HepG2 (cell line): ENCODE data around the gene LHX3. TPM values are rescaled to one million over a fixed set of nuclear protein-coding genes. Genes with fewer than 3 reads are reported as not detected.

Experiments
- ASH2L ChIP-seq: fragments of 300-600, 200-600 bp; sonication (generic); IDR thresholded peaks from 2 replicates; pipeline ENCODE4 v1.7.0; 2017; ENCODE audit warnings: low read depth, mild to moderate bottlenecking, moderate library complexity, mixed read lengths, low read length; ENCODE audit not compliant: insufficient read length
- ELF3 ChIP-seq: IDR thresholded peaks from 2 replicates; pipeline ENCODE4 v1.6.1; 2016; ENCODE audit warnings: missing genetic modification reagents, missing compliant biosample characterization
- EP300 ChIP-seq, 3 experiments: sonication (generic) in 1 of 3; formaldehyde crosslinking in 1 of 3; IDR thresholded peaks; 2 replicates each; pipeline versions ENCODE4 v1.5.1 to v1.6.1; 2011 to 2020; ENCODE audit warnings: low read depth in 2 of 3, low read length in 2 of 3, borderline replicate concordance in 1 of 3, improper control_type of control experiment in 1 of 3, mild to moderate bottlenecking in 1 of 3, missing genetic modification reagents in 1 of 3, moderate library complexity in 1 of 3
- FOXA1 ChIP-seq, 2 experiments: fragments of 450-650 bp in 1 of 2; sonication (generic) in 1 of 2; formaldehyde crosslinking in 1 of 2; IDR thresholded peaks; 2 replicates each; pipeline versions ENCODE4 v1.4.0 to v1.6.1; 2016 to 2020; ENCODE audit warnings: missing genetic modification reagents in 1 of 2
- HDAC1 ChIP-seq: sonication (generic); formaldehyde crosslinking; IDR thresholded peaks from 2 replicates; pipeline ENCODE4 v1.5.1; 2020; ENCODE audit warnings: mild to moderate bottlenecking, missing genetic modification reagents
- HMG20A ChIP-seq: IDR thresholded peaks from 2 replicates; pipeline ENCODE4 v1.6.1; 2016; ENCODE audit warnings: borderline replicate concordance
- JUN ChIP-seq: sonication (generic); formaldehyde crosslinking; IDR thresholded peaks from 2 replicates; pipeline ENCODE4 v1.4.0; 2020; ENCODE audit warnings: mild to moderate bottlenecking, missing genetic modification reagents
- NFKB2 ChIP-seq: sonication (generic); formaldehyde crosslinking; IDR thresholded peaks from 2 replicates; pipeline ENCODE4 v1.4.0; 2020; ENCODE audit warnings: missing genetic modification reagents, borderline replicate concordance
- SNAPC2 ChIP-seq: sonication (generic); formaldehyde crosslinking; IDR thresholded peaks from 2 replicates; pipeline ENCODE4 v1.8.1; 2022; ENCODE audit warnings: mild to moderate bottlenecking, missing genetic modification reagents
- TCF7 ChIP-seq: sonication (generic); IDR thresholded peaks from 2 replicates; pipeline ENCODE4 v1.6.1; 2016; ENCODE audit warnings: antibody characterized with exemption, low read depth
- ZBTB42 ChIP-seq: sonication (generic); formaldehyde crosslinking; IDR thresholded peaks from 2 replicates; pipeline ENCODE4 v1.5.0; 2020; ENCODE audit warnings: mild to moderate bottlenecking, missing genetic modification reagents
- ZIK1 ChIP-seq: sonication (generic); formaldehyde crosslinking; IDR thresholded peaks from 2 replicates; pipeline ENCODE4 v1.5.0; 2020; ENCODE audit warnings: mild to moderate bottlenecking, low read depth, missing genetic modification reagents, borderline replicate concordance
- ZNF260 ChIP-seq: sonication (generic); formaldehyde crosslinking; IDR thresholded peaks from 2 replicates; pipeline ENCODE4 v1.4.0; 2020; ENCODE audit warnings: missing genetic modification reagents, low read depth, mild to moderate bottlenecking, borderline replicate concordance
- ZNF530 ChIP-seq: sonication (generic); formaldehyde crosslinking; IDR thresholded peaks from 2 replicates; pipeline ENCODE4 v1.5.0; 2020; ENCODE audit warnings: low read depth, mild to moderate bottlenecking, missing genetic modification reagents
- ZNF761 ChIP-seq: sonication (generic); formaldehyde crosslinking; conservative IDR thresholded peaks from 2 replicates; pipeline ENCODE4 v1.4.0; 2020; ENCODE audit warnings: mild to moderate bottlenecking, missing genetic modification reagents
- ZNF766 ChIP-seq: sonication (generic); formaldehyde crosslinking; IDR thresholded peaks from 2 replicates; pipeline ENCODE4 v1.5.0; 2020; ENCODE audit warnings: missing genetic modification reagents, borderline replicate concordance
- ZNF776 ChIP-seq: sonication (generic); formaldehyde crosslinking; IDR thresholded peaks from 2 replicates; pipeline ENCODE4 v1.4.0; 2020; ENCODE audit warnings: mild to moderate bottlenecking, missing genetic modification reagents
- polyA plus RNA-seq, 8 experiments: library from polyadenylated mRNA; depleted of rRNA in 3 of 8; stranded (reverse) in 7 of 8; unstranded in 1 of 8; fragments of >200 nt; fragmentation: Illumina TruSeq in 4 of 8; extraction: Trizol in 4 of 8; gene quantifications; 2 replicates each; pipeline versions ENCODE4 v1.2.1 to v1.2.3, GENCODE V29; 2011 to 2016; ENCODE audit warnings: low read depth in 4 of 8, missing spikeins in 1 of 8, mixed read lengths in 1 of 8; ENCODE audit not compliant: insufficient read depth in 1 of 8
- total RNA-seq, 5 experiments: library from RNA; depleted of rRNA; stranded (reverse); fragments of >200 nt; fragmentation: Illumina TruSeq; extraction: Trizol; gene quantifications; 2 replicates each; pipeline ENCODE4 v1.2.3, GENCODE V29; 2016; ENCODE audit warnings: low read depth in 1 of 5
- TF ChIP-seq, protein P1 (sequence below): IDR thresholded peaks from 2 replicates; pipeline ENCODE4 v1.4.0; 2020; ENCODE audit warnings: mild to moderate bottlenecking, missing genetic modification reagents
- TF ChIP-seq, protein P2 (sequence below): sonication (generic); formaldehyde crosslinking; IDR thresholded peaks from 2 replicates; pipeline ENCODE4 v1.5.0; 2020; ENCODE audit warnings: missing genetic modification reagents
- TF ChIP-seq, protein P3 (sequence below): sonication (generic); formaldehyde crosslinking; IDR thresholded peaks from 2 replicates; pipeline ENCODE4 v1.4.0; 2020; ENCODE audit warnings: missing genetic modification reagents, borderline replicate concordance
- TF ChIP-seq, protein P4 (sequence below): sonication (generic); formaldehyde crosslinking; IDR thresholded peaks from 2 replicates; pipeline ENCODE4 v1.4.0; 2020; ENCODE audit warnings: missing genetic modification reagents, mild to moderate bottlenecking, borderline replicate concordance

Gene LHX3
- total and polyA plus RNA-seq, 2 of the 13 experiments (the other 11 are each of a cell fraction or from before 2014, with no cell fraction given): not detected

DNA sequence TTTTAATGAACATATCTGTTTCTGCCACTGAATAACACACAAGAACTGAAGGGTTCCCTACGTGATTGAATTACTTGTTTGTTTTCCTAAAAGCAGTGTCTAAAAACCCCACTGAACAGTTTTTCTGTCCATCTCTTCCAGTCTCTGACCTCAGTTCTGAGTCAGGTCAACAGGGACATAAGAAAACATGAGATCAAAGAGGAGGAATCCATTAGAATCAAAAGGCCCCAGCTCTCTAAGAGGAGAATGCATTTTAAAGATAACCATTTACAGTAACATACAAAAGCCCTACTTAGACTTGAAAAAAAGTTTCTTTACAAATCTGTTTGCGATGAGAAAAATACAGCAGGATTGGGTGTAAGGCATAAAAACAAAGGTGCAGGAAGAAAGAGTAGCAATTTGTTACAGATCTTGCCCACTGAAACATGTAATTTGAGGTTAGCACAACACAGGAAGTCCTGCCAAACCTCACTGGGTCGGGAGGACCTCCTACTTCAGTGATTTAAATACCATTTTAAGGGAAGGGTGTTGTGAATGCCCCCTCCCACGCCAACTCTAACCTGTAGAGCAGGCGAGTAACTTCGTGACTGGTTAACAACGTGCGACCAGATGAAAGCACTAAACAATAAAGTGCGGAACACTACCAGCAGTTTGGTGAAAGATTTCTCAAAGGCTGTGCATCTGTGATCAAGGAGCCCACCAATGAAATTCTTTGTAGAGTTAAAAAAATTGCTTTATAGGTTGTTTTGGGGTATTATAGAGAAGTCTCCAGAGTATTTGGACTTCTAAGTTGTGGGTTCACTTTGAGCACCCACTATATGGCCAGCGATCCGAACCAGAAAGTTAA is 39.4 kb upstream of the LHX3 start (continued):
- TF ChIP-seq, protein P1, sequence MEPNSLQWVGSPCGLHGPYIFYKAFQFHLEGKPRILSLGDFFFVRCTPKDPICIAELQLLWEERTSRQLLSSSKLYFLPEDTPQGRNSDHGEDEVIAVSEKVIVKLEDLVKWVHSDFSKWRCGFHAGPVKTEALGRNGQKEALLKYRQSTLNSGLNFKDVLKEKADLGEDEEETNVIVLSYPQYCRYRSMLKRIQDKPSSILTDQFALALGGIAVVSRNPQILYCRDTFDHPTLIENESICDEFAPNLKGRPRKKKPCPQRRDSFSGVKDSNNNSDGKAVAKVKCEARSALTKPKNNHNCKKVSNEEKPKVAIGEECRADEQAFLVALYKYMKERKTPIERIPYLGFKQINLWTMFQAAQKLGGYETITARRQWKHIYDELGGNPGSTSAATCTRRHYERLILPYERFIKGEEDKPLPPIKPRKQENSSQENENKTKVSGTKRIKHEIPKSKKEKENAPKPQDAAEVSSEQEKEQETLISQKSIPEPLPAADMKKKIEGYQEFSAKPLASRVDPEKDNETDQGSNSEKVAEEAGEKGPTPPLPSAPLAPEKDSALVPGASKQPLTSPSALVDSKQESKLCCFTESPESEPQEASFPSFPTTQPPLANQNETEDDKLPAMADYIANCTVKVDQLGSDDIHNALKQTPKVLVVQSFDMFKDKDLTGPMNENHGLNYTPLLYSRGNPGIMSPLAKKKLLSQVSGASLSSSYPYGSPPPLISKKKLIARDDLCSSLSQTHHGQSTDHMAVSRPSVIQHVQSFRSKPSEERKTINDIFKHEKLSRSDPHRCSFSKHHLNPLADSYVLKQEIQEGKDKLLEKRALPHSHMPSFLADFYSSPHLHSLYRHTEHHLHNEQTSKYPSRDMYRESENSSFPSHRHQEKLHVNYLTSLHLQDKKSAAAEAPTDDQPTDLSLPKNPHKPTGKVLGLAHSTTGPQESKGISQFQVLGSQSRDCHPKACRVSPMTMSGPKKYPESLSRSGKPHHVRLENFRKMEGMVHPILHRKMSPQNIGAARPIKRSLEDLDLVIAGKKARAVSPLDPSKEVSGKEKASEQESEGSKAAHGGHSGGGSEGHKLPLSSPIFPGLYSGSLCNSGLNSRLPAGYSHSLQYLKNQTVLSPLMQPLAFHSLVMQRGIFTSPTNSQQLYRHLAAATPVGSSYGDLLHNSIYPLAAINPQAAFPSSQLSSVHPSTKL (CRISPR knock-in tag): peak; percentile 41; the same call in 1 of the 2 replicates
- TF ChIP-seq ZIK1 (CRISPR knock-in tag) (no peak), ZBTB42 (CRISPR knock-in tag) (no peak), NFKB2 (no peak), SNAPC2 (no peak), JUN (CRISPR knock-in tag) (no peak), ZNF260 (CRISPR knock-in tag) (no peak), ZNF761 (CRISPR knock-in tag) (0 out of 2 replicates have a peak, but pooled peaks have one; percentile 40), HDAC1 (CRISPR knock-in tag) (0 out of 2 replicates have a peak, but pooled peaks have one; percentile 6), ZNF530 (CRISPR knock-in tag) (no peak), ASH2L (peak; percentile 41), ELF3 (CRISPR knock-in tag) (peak; percentile 40; the same call in 1 of the 2 replicates), ZNF766 (CRISPR knock-in tag) (no peak), HMG20A (CRISPR knock-in tag) (peak; percentile 52; the same call in 1 of the 2 replicates), FOXA1 (IDR thresholded peaks at IDR 0.05) (no peak), FOXA1 (CRISPR knock-in tag; IDR thresholded peaks at IDR 0.05) (0 out of 2 replicates have a peak, but pooled peaks have one; percentile 31), ZNF776 (CRISPR knock-in tag) (no peak), EP300 (IDR thresholded peaks at IDR 0.05; ENCODE audit: low read depth in 2 of 2, low read length in 2 of 2) (peak in 1 of 2 experiments; percentile 52; a peak in 2 of 4 replicates), EP300 (CRISPR knock-in tag; IDR thresholded peaks at IDR 0.05; ENCODE audit: borderline replicate concordance) (0 out of 2 replicates have a peak, but pooled peaks have one; percentile 14), TCF7 (peak; percentile 89)
- TF ChIP-seq, protein P2, sequence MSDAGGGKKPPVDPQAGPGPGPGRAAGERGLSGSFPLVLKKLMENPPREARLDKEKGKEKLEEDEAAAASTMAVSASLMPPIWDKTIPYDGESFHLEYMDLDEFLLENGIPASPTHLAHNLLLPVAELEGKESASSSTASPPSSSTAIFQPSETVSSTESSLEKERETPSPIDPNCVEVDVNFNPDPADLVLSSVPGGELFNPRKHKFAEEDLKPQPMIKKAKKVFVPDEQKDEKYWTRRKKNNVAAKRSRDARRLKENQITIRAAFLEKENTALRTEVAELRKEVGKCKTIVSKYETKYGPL (CRISPR knock-in tag): no peak
- TF ChIP-seq, protein P3, sequence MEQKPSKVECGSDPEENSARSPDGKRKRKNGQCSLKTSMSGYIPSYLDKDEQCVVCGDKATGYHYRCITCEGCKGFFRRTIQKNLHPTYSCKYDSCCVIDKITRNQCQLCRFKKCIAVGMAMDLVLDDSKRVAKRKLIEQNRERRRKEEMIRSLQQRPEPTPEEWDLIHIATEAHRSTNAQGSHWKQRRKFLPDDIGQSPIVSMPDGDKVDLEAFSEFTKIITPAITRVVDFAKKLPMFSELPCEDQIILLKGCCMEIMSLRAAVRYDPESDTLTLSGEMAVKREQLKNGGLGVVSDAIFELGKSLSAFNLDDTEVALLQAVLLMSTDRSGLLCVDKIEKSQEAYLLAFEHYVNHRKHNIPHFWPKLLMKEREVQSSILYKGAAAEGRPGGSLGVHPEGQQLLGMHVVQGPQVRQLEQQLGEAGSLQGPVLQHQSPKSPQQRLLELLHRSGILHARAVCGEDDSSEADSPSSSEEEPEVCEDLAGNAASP (CRISPR knock-in tag): peak; percentile 46; the same call in 1 of the 2 replicates
- TF ChIP-seq, protein P4, sequence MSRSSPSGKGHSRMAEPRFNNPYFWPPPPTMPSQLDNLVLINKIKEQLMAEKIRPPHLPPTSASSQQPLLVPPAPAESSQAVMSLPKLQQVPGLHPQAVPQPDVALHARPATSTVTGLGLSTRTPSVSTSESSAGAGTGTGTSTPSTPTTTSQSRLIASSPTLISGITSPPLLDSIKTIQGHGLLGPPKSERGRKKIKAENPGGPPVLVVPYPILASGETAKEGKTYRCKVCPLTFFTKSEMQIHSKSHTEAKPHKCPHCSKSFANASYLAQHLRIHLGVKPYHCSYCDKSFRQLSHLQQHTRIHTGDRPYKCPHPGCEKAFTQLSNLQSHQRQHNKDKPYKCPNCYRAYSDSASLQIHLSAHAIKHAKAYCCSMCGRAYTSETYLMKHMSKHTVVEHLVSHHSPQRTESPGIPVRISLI (CRISPR knock-in tag): peak; percentile 62; the same call in 1 of the 2 replicates
